ENCODE measurements around the gene PDE6C.

DNA sequence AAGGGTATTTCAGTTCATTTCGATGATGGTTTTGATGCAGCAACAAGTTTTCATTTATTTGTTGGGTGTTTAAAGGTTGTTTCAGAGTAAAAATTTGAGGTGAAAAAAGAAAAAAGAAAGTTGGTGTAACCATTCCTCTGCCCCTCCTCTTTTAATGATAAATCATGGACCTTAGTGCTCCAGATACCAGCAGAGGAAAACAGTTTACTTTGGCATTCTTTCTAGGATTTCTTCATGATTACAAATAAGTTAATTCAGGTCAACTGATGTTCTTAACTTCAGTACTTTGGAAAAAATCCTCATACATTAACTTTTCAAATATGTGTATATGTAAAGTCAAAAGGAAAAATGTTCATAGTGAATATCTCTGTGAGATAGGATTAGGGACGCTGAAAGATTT is 9.3 kb upstream of the PDE6C start:
- TF ChIP-seq, protein P1, sequence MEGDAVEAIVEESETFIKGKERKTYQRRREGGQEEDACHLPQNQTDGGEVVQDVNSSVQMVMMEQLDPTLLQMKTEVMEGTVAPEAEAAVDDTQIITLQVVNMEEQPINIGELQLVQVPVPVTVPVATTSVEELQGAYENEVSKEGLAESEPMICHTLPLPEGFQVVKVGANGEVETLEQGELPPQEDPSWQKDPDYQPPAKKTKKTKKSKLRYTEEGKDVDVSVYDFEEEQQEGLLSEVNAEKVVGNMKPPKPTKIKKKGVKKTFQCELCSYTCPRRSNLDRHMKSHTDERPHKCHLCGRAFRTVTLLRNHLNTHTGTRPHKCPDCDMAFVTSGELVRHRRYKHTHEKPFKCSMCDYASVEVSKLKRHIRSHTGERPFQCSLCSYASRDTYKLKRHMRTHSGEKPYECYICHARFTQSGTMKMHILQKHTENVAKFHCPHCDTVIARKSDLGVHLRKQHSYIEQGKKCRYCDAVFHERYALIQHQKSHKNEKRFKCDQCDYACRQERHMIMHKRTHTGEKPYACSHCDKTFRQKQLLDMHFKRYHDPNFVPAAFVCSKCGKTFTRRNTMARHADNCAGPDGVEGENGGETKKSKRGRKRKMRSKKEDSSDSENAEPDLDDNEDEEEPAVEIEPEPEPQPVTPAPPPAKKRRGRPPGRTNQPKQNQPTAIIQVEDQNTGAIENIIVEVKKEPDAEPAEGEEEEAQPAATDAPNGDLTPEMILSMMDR (conservative IDR thresholded peaks at IDR 0.05 in 1 of 2, IDR thresholded peaks at IDR 0.05 in 1 of 2; ENCODE audit: extremely low read depth in 1 of 2, insufficient read depth in 1 of 2, low read depth in 1 of 2, low read length in 2 of 2): no peak
- TF ChIP-seq EZH2 (IDR thresholded peaks at IDR 0.05; ENCODE audit: borderline replicate concordance, low read length): no peak

All from mammary epithelial cell (primary cell).